Rectal smooth muscle tissue (tissue), 1 donor: ENCODE measurements around the gene KRTAP6-1.

Experiments used
- H3K27ac ChIP-seq: one replicate; pipeline ENCODE4 v1.7.0; 2013; ENCODE audit warnings: low read depth, low read length, inconsistent platforms
- H3K27me3 ChIP-seq: one replicate; pipeline ENCODE4 v1.7.0; 2013; ENCODE audit warnings: low read length; ENCODE audit not compliant: control insufficient read depth, insufficient read depth
- H3K36me3 ChIP-seq: one replicate; pipeline ENCODE4 v1.7.0; 2013; ENCODE audit warnings: low read length; ENCODE audit not compliant: control insufficient read depth, insufficient read depth
- H3K4me1 ChIP-seq: one replicate; pipeline ENCODE4 v1.7.0; 2013; ENCODE audit warnings: low read length; ENCODE audit not compliant: control insufficient read depth, insufficient read depth
- H3K4me3 ChIP-seq: one replicate; pipeline ENCODE4 v1.7.0; 2013; ENCODE audit warnings: low read length
- H3K9ac ChIP-seq: one replicate; pipeline ENCODE4 v1.7.0; 2013; ENCODE audit warnings: low read length

KRTAP6-1 gene

GRCh38 chr21:30613836-30614235, at the start of gene KRTAP6-1:
KRTAP6-1 (minus strand) TSS chr21:30613930; CDS start chr21:30613904, 26 bp downstream.
- Histone ChIP-seq H3K27ac (no peak within 1 kb of the TSS), H3K27me3 (no peaks in the 10 kb centered on the region), H3K4me3 (no peak within 1 kb of the TSS), H3K36me3 (no peaks in the 10 kb centered on the region), H3K4me1 (no peaks in the 10 kb centered on the region), H3K9ac (no peak within 1 kb of the TSS)

GRCh38 chr21:30652891-30653290, 39.2 kb upstream of the KRTAP6-1 start:
- Histone ChIP-seq H3K4me3 (no peak overlapping the region), H3K27me3 (no peaks in the 10 kb centered on the region), H3K27ac (no peak overlapping the region), H3K4me1 (no peaks in the 10 kb centered on the region), H3K9ac (no peak overlapping the region), H3K36me3 (no peaks in the 10 kb centered on the region)

GRCh38 chr21:30646904-30647414, 33.2 kb upstream of the KRTAP6-1 start:
- Histone ChIP-seq H3K4me3 (no peak overlapping the region), H3K36me3 (no peaks in the 10 kb centered on the region), H3K4me1 (no peaks in the 10 kb centered on the region), H3K27me3 (no peaks in the 10 kb centered on the region), H3K9ac (no peak overlapping the region), H3K27ac (no peak overlapping the region)

GRCh38 chr21:30642564-30642963, 28.8 kb upstream of the KRTAP6-1 start, which contains the start of gene KRTAP20-3:
KRTAP20-3 (plus strand) TSS chr21:30642864.
- no peaks in the 10 kb centered on the region for H3K27me3 ChIP-seq
- H3K36me3 ChIP-seq, result no peaks in the 10 kb centered on the region
- no peaks in the 10 kb centered on the region for H3K4me1 ChIP-seq
- H3K4me3 ChIP-seq, result no peak within 1 kb of the TSS
- no peak within 1 kb of the TSS for H3K9ac ChIP-seq
- no peak within 1 kb of the TSS for H3K27ac ChIP-seq

- no peaks in the 10 kb centered on the region for H3K36me3 ChIP-seq
- H3K9ac ChIP-seq, result no peak overlapping the region
- no peak overlapping the region for H3K27ac ChIP-seq
- H3K4me3 ChIP-seq, result no peak overlapping the region
- no peaks in the 10 kb centered on the region for H3K27me3 ChIP-seq
- H3K4me1 ChIP-seq, result no peaks in the 10 kb centered on the region
Observed at GRCh38 chr21:30638686-30639085, 25.0 kb upstream of the KRTAP6-1 start.

GRCh38 chr21:30634906-30635305, 21.2 kb upstream of the KRTAP6-1 start, which contains the start of gene KRTAP20-2:
KRTAP20-2 (plus strand) TSS chr21:30635206; CDS start chr21:30635264, 58 bp downstream.
- Histone ChIP-seq H3K9ac (no peak within 1 kb of the TSS), H3K4me1 (no peaks in the 10 kb centered on the region), H3K27me3 (no peaks in the 10 kb centered on the region), H3K36me3 (no peaks in the 10 kb centered on the region), H3K27ac (no peak within 1 kb of the TSS), H3K4me3 (no peak within 1 kb of the TSS)

- Histone ChIP-seq H3K9ac (no peak overlapping the region), H3K4me1 (no peaks in the 10 kb centered on the region), H3K4me3 (no peak overlapping the region), H3K27me3 (no peaks in the 10 kb centered on the region), H3K36me3 (no peaks in the 10 kb centered on the region), H3K27ac (no peak overlapping the region)
Observed at GRCh38 chr21:30629200-30629599, 15.5 kb upstream of the KRTAP6-1 start.

- H3K9ac ChIP-seq, result no peak overlapping the region
- no peaks in the 10 kb centered on the region for H3K36me3 ChIP-seq
- no peaks in the 10 kb centered on the region for H3K4me1 ChIP-seq
- no peak overlapping the region for H3K27ac ChIP-seq
- no peaks in the 10 kb centered on the region for H3K27me3 ChIP-seq
- no peak overlapping the region for H3K4me3 ChIP-seq
Observed at GRCh38 chr21:30628109-30628508, 14.4 kb upstream of the KRTAP6-1 start.

- Histone ChIP-seq H3K27me3 (no peaks in the 10 kb centered on the region), H3K27ac (no peak overlapping the region), H3K4me1 (no peaks in the 10 kb centered on the region), H3K36me3 (no peaks in the 10 kb centered on the region), H3K4me3 (no peak overlapping the region), H3K9ac (no peak overlapping the region)
Observed at GRCh38 chr21:30625449-30626165, 11.9 kb upstream of the KRTAP6-1 start.

- Histone ChIP-seq H3K36me3 (no peaks in the 10 kb centered on the region), H3K9ac (no peak overlapping the region), H3K4me1 (no peaks in the 10 kb centered on the region), H3K27me3 (no peaks in the 10 kb centered on the region), H3K4me3 (no peak overlapping the region), H3K27ac (no peak overlapping the region)
Observed at GRCh38 chr21:30623362-30623761, 9.6 kb upstream of the KRTAP6-1 start.

- H3K9ac ChIP-seq, result no peak within 1 kb of the TSS
- H3K4me3 ChIP-seq, result no peak within 1 kb of the TSS
- no peaks in the 10 kb centered on the region for H3K36me3 ChIP-seq
- no peak within 1 kb of the TSS for H3K27ac ChIP-seq
- H3K4me1 ChIP-seq, result no peaks in the 10 kb centered on the region
- H3K27me3 ChIP-seq, result no peaks in the 10 kb centered on the region
Observed at GRCh38 chr21:30620522-30620921, 6.8 kb upstream of the KRTAP6-1 start, which contains the start of gene KRTAP20-4. KRTAP20-4 (plus strand) TSS chr21:30620627.

GRCh38 chr21:30620080-30620479, 6.3 kb upstream of the KRTAP6-1 start:
- Histone ChIP-seq H3K4me1 (no peaks in the 10 kb centered on the region), H3K27me3 (no peaks in the 10 kb centered on the region), H3K9ac (no peak overlapping the region), H3K4me3 (no peak overlapping the region), H3K27ac (no peak overlapping the region), H3K36me3 (no peaks in the 10 kb centered on the region)

GRCh38 chr21:30616125-30616524, 2.4 kb upstream of the KRTAP6-1 start, which contains the start of gene KRTAP20-1:
KRTAP20-1 (plus strand) TSS chr21:30616425; CDS start chr21:30616455, 30 bp downstream.
- Histone ChIP-seq H3K4me1 (no peaks in the 10 kb centered on the region), H3K27me3 (no peaks in the 10 kb centered on the region), H3K27ac (no peak within 1 kb of the TSS), H3K36me3 (no peaks in the 10 kb centered on the region), H3K4me3 (no peak within 1 kb of the TSS), H3K9ac (no peak within 1 kb of the TSS)
